Mesendoderm (in vitro differentiated cells): ENCODE results near the gene ADPRHL1.

Experiments
- DNase-seq: peaks from one replicate; pipeline ENCODE4 v3.0.0; 2013
- H2AK5ac ChIP-seq: 2 replicates; pipeline ENCODE4 v1.6.1; 2013; ENCODE audit warnings: low read length, inconsistent platforms
- H2BK120ac ChIP-seq: 2 replicates; pipeline ENCODE4 v1.6.1; 2013; ENCODE audit warnings: low read depth, mild to moderate bottlenecking, low read length, moderate library complexity, mixed read lengths
- H2BK15ac ChIP-seq: replicated peaks from 2 replicates; pipeline ENCODE4 v1.6.1; 2013; ENCODE audit warnings: low read depth, mild to moderate bottlenecking, moderate library complexity
- H2BK5ac ChIP-seq: 2 replicates; pipeline ENCODE4 v1.6.1; 2013; ENCODE audit warnings: low read length, inconsistent platforms
- H3K18ac ChIP-seq: 2 replicates; pipeline ENCODE4 v1.6.1; 2013; ENCODE audit warnings: mild to moderate bottlenecking, low read length, mixed read lengths
- H3K23ac ChIP-seq: one replicate; pipeline ENCODE4 v1.6.1; 2013; ENCODE audit warnings: low read length
- H3K27ac ChIP-seq: 2 replicates; pipeline ENCODE4 v1.5.1; 2013; ENCODE audit warnings: low read depth, mild to moderate bottlenecking, inconsistent platforms, low read length, moderate library complexity
- H3K27me3 ChIP-seq: 2 replicates; pipeline ENCODE4 v1.6.1; 2013; ENCODE audit warnings: low read length, control low read depth, mild to moderate bottlenecking, inconsistent platforms; ENCODE audit not compliant: insufficient read depth, poor library complexity
- H3K36me3 ChIP-seq: 2 replicates; pipeline ENCODE4 v1.6.1; 2013; ENCODE audit warnings: low read length, inconsistent platforms; ENCODE audit not compliant: control insufficient read depth, insufficient read depth
- H3K4ac ChIP-seq: one replicate; pipeline ENCODE4 v1.6.1; 2013; ENCODE audit warnings: low read depth, mild to moderate bottlenecking, low read length, moderate library complexity
- H3K4me1 ChIP-seq: 2 replicates; pipeline ENCODE4 v1.6.1; 2013; ENCODE audit warnings: low read depth, low read length, inconsistent platforms; ENCODE audit not compliant: control insufficient read depth
- H3K4me2 ChIP-seq: 2 replicates; pipeline ENCODE4 v1.6.1; 2013; ENCODE audit warnings: low read length
- H3K4me3 ChIP-seq: 2 replicates; pipeline ENCODE4 v1.5.1; 2013; ENCODE audit warnings: mild to moderate bottlenecking, low read length
- H3K56ac ChIP-seq: one replicate; pipeline ENCODE4 v1.6.1; 2013; ENCODE audit warnings: low read length
- H3K79me1 ChIP-seq: 2 replicates; pipeline ENCODE4 v1.6.1; 2013; ENCODE audit warnings: low read length, inconsistent platforms
- H3K79me2 ChIP-seq: 2 replicates; pipeline ENCODE4 v1.6.1; 2013; ENCODE audit warnings: mild to moderate bottlenecking, low read length; ENCODE audit not compliant: control insufficient read depth, insufficient read depth
- H3K9ac ChIP-seq: 2 replicates; pipeline ENCODE4 v1.6.1; 2013; ENCODE audit warnings: low read length, inconsistent platforms
- H4K5ac ChIP-seq: one replicate; pipeline ENCODE4 v1.6.1; 2013; ENCODE audit warnings: low read length
- H4K8ac ChIP-seq: one replicate; pipeline ENCODE4 v1.6.1; 2013; ENCODE audit warnings: low read depth, mild to moderate bottlenecking, control low read depth, low read length, moderate library complexity
- WGBS: extraction: QIAGEN DNeasy Blood & Tissue Kit; methylation state at CpG from one replicate; pipeline ENCODE4 v1.1.7; 2013; ENCODE audit warnings: low lambda C conversion rate, missing lambda C conversion rate; ENCODE audit not compliant: insufficient coverage; ENCODE audit errors: extremely low coverage; 5-methylcytosine and 5-hydroxymethylcytosine counted together

The ADPRHL1 gene

DNA sequence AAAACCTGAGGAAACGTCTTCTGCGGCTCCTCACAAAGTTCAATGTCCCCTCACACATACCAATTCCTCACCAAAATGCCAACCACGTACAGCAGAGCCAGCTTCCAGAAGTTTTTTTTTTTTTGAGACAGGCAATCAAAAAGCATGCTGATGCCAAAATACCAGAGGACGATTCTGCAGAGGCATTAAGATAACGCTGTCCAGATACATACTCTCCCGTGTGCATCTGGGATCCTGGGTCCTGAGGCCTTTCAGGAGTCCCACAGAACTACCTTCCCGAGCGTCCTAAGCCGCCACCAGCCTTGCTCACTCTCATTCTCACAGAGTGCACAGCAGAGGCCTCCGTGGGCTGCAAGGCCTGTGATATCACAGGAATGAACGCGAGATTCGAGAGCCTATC, 32.3 kb upstream of the ADPRHL1 start:
- H3K27ac ChIP-seq: no peak overlapping the region
- H3K79me2 ChIP-seq: peaks cover 60% of the 10 kb centered on the region
- H3K79me1 ChIP-seq: peaks cover 35% of the 10 kb centered on the region
- peaks cover 9% of the 10 kb centered on the region for H3K4me1 ChIP-seq
- no peaks in the 10 kb centered on the region for H3K27me3 ChIP-seq
- no peak overlapping the region for H3K4ac ChIP-seq
- no peak overlapping the region for H3K4me3 ChIP-seq
- H2BK120ac ChIP-seq: no peak overlapping the region
- H2AK5ac ChIP-seq: no peak overlapping the region
- H3K18ac ChIP-seq: no peak overlapping the region
- DNase-seq: no peak
- no CpG with 5 or more reads among the region's 13 CpGs for WGBS
- no peak overlapping the region for H2BK15ac ChIP-seq
- H3K36me3 ChIP-seq: no peaks in the 10 kb centered on the region
- no peak overlapping the region for H3K4me2 ChIP-seq
- peak overlapping the region; percentile 25 for H3K56ac ChIP-seq
- H3K23ac ChIP-seq: no peak overlapping the region
- H4K5ac ChIP-seq: no peak overlapping the region
- no peak overlapping the region for H3K9ac ChIP-seq
- H2BK5ac ChIP-seq: no peak overlapping the region
- H4K8ac ChIP-seq: no peak overlapping the region

DNA sequence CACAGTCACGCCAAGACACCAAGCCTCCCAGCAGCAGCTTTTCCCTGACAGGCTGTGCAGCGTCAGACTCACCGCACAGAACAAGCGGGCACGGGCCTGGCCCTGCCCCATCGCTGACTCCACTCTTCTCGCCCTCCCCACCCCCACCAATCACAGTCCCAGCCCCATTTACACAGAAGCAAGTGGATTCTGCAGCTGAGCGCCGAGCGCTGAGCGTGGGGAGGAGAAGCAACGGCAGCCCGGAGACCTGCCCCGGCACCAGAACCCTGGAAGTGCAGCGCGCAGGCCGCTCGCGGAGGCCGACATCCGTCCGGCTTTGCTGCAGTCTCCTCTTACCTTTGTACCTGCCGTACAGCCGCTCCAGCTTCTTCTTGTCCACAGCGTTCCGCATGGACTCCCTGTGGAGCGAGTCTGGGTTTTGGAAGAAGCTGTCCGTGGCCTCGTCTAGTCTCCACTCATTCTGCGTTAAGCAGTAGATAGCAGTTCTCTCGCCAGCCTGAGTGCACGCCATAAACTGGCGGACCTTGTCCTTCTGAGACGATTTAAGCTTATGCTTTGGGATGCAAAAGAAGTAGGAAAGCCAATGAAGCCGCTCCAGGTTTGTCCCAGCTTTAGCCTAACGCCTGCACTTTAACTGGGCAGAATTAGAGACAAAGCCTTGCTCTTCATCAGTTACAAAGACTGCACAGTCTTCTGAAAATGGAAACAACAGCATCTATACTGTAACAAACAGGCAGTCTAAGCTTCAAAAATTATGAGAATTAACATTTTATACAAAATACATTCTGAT, 30.4 kb upstream of the ADPRHL1 start:
- Histone ChIP-seq H3K18ac (no peak overlapping the region), H3K36me3 (peaks cover 2% of the 10 kb centered on the region), H3K9ac (no peak overlapping the region), H2BK5ac (no peak overlapping the region), H3K27me3 (no peaks in the 10 kb centered on the region), H4K5ac (no peak overlapping the region), H3K23ac (no peak overlapping the region), H3K79me1 (peaks cover 27% of the 10 kb centered on the region), H3K4me3 (no peak overlapping the region), H2AK5ac (no peak overlapping the region), H3K56ac (no peak overlapping the region), H2BK15ac (no peak overlapping the region), H3K27ac (no peak overlapping the region), H3K4ac (no peak overlapping the region), H3K4me2 (no peak overlapping the region), H2BK120ac (no peak overlapping the region), H3K4me1 (peaks cover 6% of the 10 kb centered on the region), H4K8ac (no peak overlapping the region), H3K79me2 (peaks cover 48% of the 10 kb centered on the region)
- no peak for DNase-seq
- no CpG with 5 or more reads among the region's 36 CpGs for WGBS

DNA sequence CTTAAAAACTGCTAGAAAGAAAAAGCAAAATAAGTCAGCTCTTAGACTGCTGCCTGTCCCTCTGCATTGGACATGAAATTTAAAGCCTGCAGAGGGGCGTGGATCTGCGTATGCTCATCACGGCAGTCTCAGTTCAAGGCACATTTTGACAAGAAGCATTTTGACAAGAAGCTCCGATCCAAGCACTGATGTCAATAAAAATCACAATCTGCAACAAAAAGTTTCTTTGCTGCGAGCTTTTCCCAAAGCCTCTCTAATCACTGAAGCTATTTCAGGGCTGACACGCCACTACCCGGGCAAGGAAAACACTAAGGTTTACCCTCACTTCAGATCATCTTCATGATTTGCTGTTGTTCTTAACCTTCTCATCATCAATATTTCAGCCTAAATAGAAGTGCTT, 29.8 kb upstream of the ADPRHL1 start:
- H3K4me3 ChIP-seq: no peak overlapping the region
- WGBS: no CpG with 5 or more reads among the region's 7 CpGs
- no peak overlapping the region for H3K56ac ChIP-seq
- no peak for DNase-seq
- no peak overlapping the region for H2BK5ac ChIP-seq
- no peak overlapping the region for H3K23ac ChIP-seq
- H3K27ac ChIP-seq: no peak overlapping the region
- H3K4me1 ChIP-seq: no peaks in the 10 kb centered on the region
- no peak overlapping the region for H4K8ac ChIP-seq
- H3K36me3 ChIP-seq: peaks cover 2% of the 10 kb centered on the region
- no peak overlapping the region for H3K4me2 ChIP-seq
- H3K18ac ChIP-seq: no peak overlapping the region
- H4K5ac ChIP-seq: no peak overlapping the region
- no peak overlapping the region for H2AK5ac ChIP-seq
- no peak overlapping the region for H2BK120ac ChIP-seq
- H3K79me2 ChIP-seq: peaks cover 42% of the 10 kb centered on the region
- H3K79me1 ChIP-seq: peaks cover 22% of the 10 kb centered on the region
- H3K27me3 ChIP-seq: no peaks in the 10 kb centered on the region
- no peak overlapping the region for H3K4ac ChIP-seq
- no peak overlapping the region for H2BK15ac ChIP-seq
- no peak overlapping the region for H3K9ac ChIP-seq

DNA sequence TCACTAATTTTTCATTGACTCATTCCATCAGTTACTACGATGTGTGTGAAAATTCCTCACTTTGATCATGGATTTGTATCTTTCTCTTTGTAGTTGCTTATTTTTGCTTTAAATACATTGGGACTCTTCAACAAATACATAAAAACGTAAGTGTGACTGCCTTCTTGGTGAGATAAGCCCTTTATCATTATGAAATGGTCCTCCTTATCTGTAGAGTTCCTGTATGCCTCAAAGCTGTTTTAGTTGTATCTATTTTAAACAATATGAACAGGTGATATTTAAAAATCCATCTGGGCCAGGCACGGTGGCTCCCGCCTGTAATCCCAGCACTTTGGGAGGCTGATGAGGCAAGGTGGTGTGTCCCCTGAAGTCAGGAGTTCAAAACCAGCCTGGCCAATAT, 25.9 kb upstream of the ADPRHL1 start:
- WGBS: no CpG with 5 or more reads among the region's 4 CpGs

DNA sequence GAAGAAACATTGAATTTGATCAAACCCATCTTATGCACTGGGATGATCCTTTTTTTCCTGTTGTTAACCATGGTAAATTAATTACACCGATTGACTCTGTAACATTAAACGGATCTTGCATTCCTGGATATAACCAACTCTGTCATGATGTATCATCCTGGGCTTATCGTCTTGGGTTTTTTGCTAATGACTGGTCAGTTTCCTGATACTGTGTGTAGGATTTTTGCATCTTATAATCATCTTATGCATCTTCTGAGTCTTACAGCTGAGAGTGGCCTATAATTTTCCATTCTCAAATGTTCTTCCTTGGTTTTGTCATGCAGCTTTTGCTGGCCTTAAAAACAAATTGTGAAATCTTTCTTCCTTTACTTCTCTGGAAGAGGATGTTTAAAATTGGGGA, 24.4 kb upstream of the ADPRHL1 start:
- H3K9ac ChIP-seq: no peak overlapping the region
- DNase-seq: no peak
- no peaks in the 10 kb centered on the region for H3K79me2 ChIP-seq
- H3K27ac ChIP-seq: no peak overlapping the region
- H2BK5ac ChIP-seq: no peak overlapping the region
- no CpG with 5 or more reads among the region's 3 CpGs for WGBS
- H3K27me3 ChIP-seq: no peaks in the 10 kb centered on the region
- no peak overlapping the region for H2BK15ac ChIP-seq
- no peak overlapping the region for H4K5ac ChIP-seq
- H3K79me1 ChIP-seq: peaks cover 5% of the 10 kb centered on the region
- H3K4ac ChIP-seq: no peak overlapping the region
- H3K23ac ChIP-seq: no peak overlapping the region
- H3K4me1 ChIP-seq: no peaks in the 10 kb centered on the region
- peaks cover 10% of the 10 kb centered on the region for H3K36me3 ChIP-seq
- no peak overlapping the region for H4K8ac ChIP-seq
- H3K18ac ChIP-seq: no peak overlapping the region
- no peak overlapping the region for H3K4me2 ChIP-seq
- H3K56ac ChIP-seq: no peak overlapping the region
- H3K4me3 ChIP-seq: no peak overlapping the region
- no peak overlapping the region for H2AK5ac ChIP-seq
- H2BK120ac ChIP-seq: no peak overlapping the region

More for the DNA sequence above, 25.9 kb upstream of the ADPRHL1 start:
- Histone ChIP-seq H3K9ac (no peak overlapping the region), H2BK5ac (no peak overlapping the region), H3K4me2 (no peak overlapping the region), H4K5ac (no peak overlapping the region), H3K27ac (no peak overlapping the region), H3K18ac (no peak overlapping the region), H2BK120ac (no peak overlapping the region), H4K8ac (no peak overlapping the region), H3K27me3 (no peaks in the 10 kb centered on the region), H3K56ac (no peak overlapping the region), H3K79me2 (peaks cover 12% of the 10 kb centered on the region), H2BK15ac (no peak overlapping the region), H3K4ac (no peak overlapping the region), H2AK5ac (no peak overlapping the region), H3K36me3 (peaks cover 8% of the 10 kb centered on the region), H3K23ac (no peak overlapping the region), H3K79me1 (peaks cover 5% of the 10 kb centered on the region), H3K4me1 (no peaks in the 10 kb centered on the region), H3K4me3 (no peak overlapping the region)
- DNase-seq: no peak

DNA sequence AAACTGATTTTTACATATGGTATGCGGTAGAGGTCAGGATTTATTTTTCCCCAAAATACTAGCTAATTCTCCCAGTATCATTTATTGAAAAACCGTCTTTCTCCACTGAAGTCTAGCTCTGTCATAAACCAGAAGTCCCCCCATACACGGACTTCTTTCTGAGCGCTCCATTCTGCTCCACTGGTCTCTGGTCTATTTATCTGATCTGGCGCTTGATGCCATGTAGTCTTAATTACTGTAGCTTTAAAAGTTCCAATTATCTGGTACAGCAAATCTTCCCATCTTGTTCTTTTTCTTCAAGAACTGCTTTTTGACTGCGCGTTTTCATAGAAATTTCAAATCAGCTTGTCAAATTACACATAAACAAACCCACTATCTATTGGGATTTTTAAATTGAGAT, 23.5 kb upstream of the ADPRHL1 start:
- no peak overlapping the region for H3K9ac ChIP-seq
- H3K79me1 ChIP-seq: peaks cover 5% of the 10 kb centered on the region
- no peak overlapping the region for H2BK5ac ChIP-seq
- H2AK5ac ChIP-seq: no peak overlapping the region
- no CpG with 5 or more reads among the region's 7 CpGs for WGBS
- H2BK15ac ChIP-seq: no peak overlapping the region
- H4K5ac ChIP-seq: no peak overlapping the region
- no peak overlapping the region for H3K56ac ChIP-seq
- no peak overlapping the region for H3K23ac ChIP-seq
- no peak for DNase-seq
- no peak overlapping the region for H2BK120ac ChIP-seq
- no peak overlapping the region for H3K4me2 ChIP-seq
- no peaks in the 10 kb centered on the region for H3K4me1 ChIP-seq
- peaks cover 10% of the 10 kb centered on the region for H3K36me3 ChIP-seq
- H4K8ac ChIP-seq: no peak overlapping the region
- no peaks in the 10 kb centered on the region for H3K27me3 ChIP-seq
- no peak overlapping the region for H3K18ac ChIP-seq
- H3K27ac ChIP-seq: no peak overlapping the region
- H3K4me3 ChIP-seq: no peak overlapping the region
- H3K4ac ChIP-seq: no peak overlapping the region
- no peaks in the 10 kb centered on the region for H3K79me2 ChIP-seq
